Activated gamma-delta T cell treated with Interleukin-2 at 50 U/mL for 16 hours (primary cell): ENCODE results near the gene BTNL8.
"Not testable (repeated sequence)": the region's sequence is repeated elsewhere in the genome, so short reads cannot be mapped to it uniquely, and the experiment has no call there.

Source experiments
- DNase-seq: peaks from one replicate; pipeline ENCODE4 v3.0.0-alpha.2; 2020

The BTNL8 gene

GRCh38 chr5:180875860-180876426 lies 23.0 kb upstream of the BTNL8 start:
- DNase-seq, result no peak

GRCh38 chr5:180885845-180886529 lies 13.0 kb upstream of the BTNL8 start:
- not testable (repeated sequence) for DNase-seq

- DNase-seq, result no peak
Observed at GRCh38 chr5:180889381-180889780, 9.6 kb upstream of the BTNL8 start.

GRCh38 chr5:180895330-180895729 lies 3.6 kb upstream of the BTNL8 start:
- DNase-seq, result not testable (repeated sequence)

GRCh38 chr5:180900178-180900577 lies 1.2 kb downstream of the BTNL8 start:
- DNase-seq, result no peak

- no peak for DNase-seq
Observed at GRCh38 chr5:180901319-180902009, 2.5 kb downstream of the BTNL8 start.

GRCh38 chr5:180908400-180908799 lies 9.4 kb downstream of the BTNL8 start:
- no peak for DNase-seq

- DNase-seq, result no peak
Observed at GRCh38 chr5:180908998-180909731, 10.2 kb downstream of the BTNL8 start.

- DNase-seq, result no peak
Observed at GRCh38 chr5:180909782-180910181, 10.8 kb downstream of the BTNL8 start.

GRCh38 chr5:180910182-180910581 lies 11.2 kb downstream of the BTNL8 start:
- no peak for DNase-seq

- no peak for DNase-seq
Observed at GRCh38 chr5:180910735-180911134, 11.8 kb downstream of the BTNL8 start.

GRCh38 chr5:180914646-180915045 lies 15.7 kb downstream of the BTNL8 start:
- DNase-seq, result no peak

- no peak for DNase-seq
Observed at GRCh38 chr5:180915924-180916323, 17.0 kb downstream of the BTNL8 start.

- no peak for DNase-seq
Observed at GRCh38 chr5:180918380-180918779, 19.4 kb downstream of the BTNL8 start.

GRCh38 chr5:180920710-180921109 lies 21.8 kb downstream of the BTNL8 start:
- DNase-seq, result no peak

GRCh38 chr5:180922932-180923331 lies 24.0 kb downstream of the BTNL8 start:
- no peak for DNase-seq

GRCh38 chr5:180932660-180933059 lies 33.7 kb downstream of the BTNL8 start:
- DNase-seq, result no peak

- no peak for DNase-seq
Observed at GRCh38 chr5:180935203-180935602, 36.2 kb downstream of the BTNL8 start.

GRCh38 chr5:180938294-180938693 lies 39.3 kb downstream of the BTNL8 start:
- no peak for DNase-seq

- no peak for DNase-seq
Observed at GRCh38 chr5:180950291-180950949, 51.5 kb downstream of the BTNL8 start.

- no peak for DNase-seq
Observed at GRCh38 chr5:180959661-180960060, 60.7 kb downstream of the BTNL8 start.

- DNase-seq, result no peak
Observed at GRCh38 chr5:180960209-180960608, 61.2 kb downstream of the BTNL8 start.

- DNase-seq, result no peak
Observed at GRCh38 chr5:180969406-180969805, 70.4 kb downstream of the BTNL8 start.
